K562 (cell line): ENCODE measurements around the gene OPN1LW. TPM values are rescaled to one million over a fixed set of nuclear protein-coding genes. Genes with fewer than 3 reads are reported as not detected.
A peak's percentile ranks its signal among the peaks of the same experiment; 100 is the strongest.

ENCODE experiments used
- ATAC-seq: fragments of 200-7000 bp; cut with Tn5 transposase; 3 replicates; pipeline ENCODE4 v1.9.1; 2020; ENCODE audit warnings: moderate library complexity
- BruUV-seq: library from RNA; stranded (reverse); fragments of 400-500 nt; replicated peaks from 2 replicates; lab custom pipeline; 2021; lab: Mats Ljungman, UMichigan
- CTCF ChIA-PET: fragments of 300-600 bp; formaldehyde crosslinking; extraction: SDS; loops from one replicate; lab custom pipeline; 2021; ENCODE audit warnings: low intra/inter-chr PET ratio; lab: Yijun Ruan, JAX
- POLR2A ChIA-PET: fragments of 300-600, 350-650 bp; sonication (Branson Sonifier 250); formaldehyde crosslinking; extraction: SDS; loops from one replicate; lab custom pipeline; 2021; ENCODE audit warnings: antibody characterized with exemption, inconsistent platforms; lab: Yijun Ruan, JAX
- DNase-seq, 4 experiments: peaks; one replicate each; pipeline versions ENCODE4 v3.0.0 to v3.0.0-alpha.2; 2011 to 2018; ENCODE audit warnings: low spot score in 3 of 4, mixed read lengths in 3 of 4; ENCODE audit errors: extremely low read depth in 1 of 4
- FAIRE-seq: peaks from 2 replicates; lab custom pipeline; 2011; peaks lifted over from hg19 to GRCh38; lab: Jason Lieb, UNC
- H2AFZ ChIP-seq: 2 replicates; pipeline ENCODE4 v1.6.0; 2011; ENCODE audit warnings: low read depth, low read length, control low read depth, inconsistent platforms
- H3K27ac ChIP-seq: fragments of 200-600 bp; 3 replicates; pipeline ENCODE4 v1.8.0; 2011; ENCODE audit warnings: low read depth, mild to moderate bottlenecking, control low read depth, inconsistent platforms, low read length, moderate library complexity, mixed read lengths; ENCODE audit errors: extremely low read depth
- H3K27me3 ChIP-seq, 2 experiments: fragments of 300-600 bp in 1 of 2; 2 replicates in 1 of 2; 3 replicates in 1 of 2; pipeline versions ENCODE4 v1.6.0 to v1.8.0; 2011; ENCODE audit warnings: inconsistent platforms in 2 of 2, low read length in 2 of 2, mild to moderate bottlenecking in 1 of 2, mixed read lengths in 1 of 2, moderate library complexity in 1 of 2; ENCODE audit not compliant: control insufficient read depth in 2 of 2, insufficient read depth in 2 of 2
- H3K36me3 ChIP-seq: fragments of 300-600 bp; 3 replicates; pipeline ENCODE4 v1.8.0; 2011; ENCODE audit warnings: mild to moderate bottlenecking, low read length, inconsistent platforms; ENCODE audit not compliant: control insufficient read depth, insufficient read depth
- H3K4me1 ChIP-seq, 2 experiments: fragments of 200-600 bp in 1 of 2; replicated peaks in 1 of 2; 2 replicates in 1 of 2; 3 replicates in 1 of 2; pipeline versions ENCODE4 v1.5.1 to v1.8.0; 2011; ENCODE audit warnings: inconsistent platforms in 2 of 2, low read length in 2 of 2, mild to moderate bottlenecking in 1 of 2, mixed read lengths in 1 of 2, moderate library complexity in 1 of 2; ENCODE audit not compliant: control insufficient read depth in 2 of 2, insufficient read depth in 2 of 2
- H3K4me2 ChIP-seq: 2 replicates; pipeline ENCODE4 v1.6.1; 2011; ENCODE audit warnings: low read length, control low read depth, inconsistent platforms, mixed read lengths; ENCODE audit not compliant: insufficient read depth
- H3K4me3 ChIP-seq: fragments of 200-600 bp; sonication (generic), shearing (Covaris generic); 2 replicates; pipeline ENCODE4 v1.5.1; 2016; ENCODE audit warnings: control low read depth, inconsistent platforms
- H3K79me2 ChIP-seq: fragments of 200-600 bp; 3 replicates; pipeline ENCODE4 v1.8.0; 2011; ENCODE audit warnings: low read length, inconsistent platforms; ENCODE audit not compliant: control insufficient read depth, insufficient read depth
- H3K9ac ChIP-seq, 2 experiments: 2 replicates each; pipeline versions ENCODE4 v1.6.0 to v1.6.1; 2011; ENCODE audit warnings: low read depth in 2 of 2, low read length in 2 of 2, control low read depth in 1 of 2, inconsistent platforms in 1 of 2, mild to moderate bottlenecking in 1 of 2, mixed read lengths in 1 of 2; ENCODE audit not compliant: insufficient read depth in 1 of 2
- H3K9me1 ChIP-seq: one replicate; pipeline ENCODE4 v1.6.0; 2011; ENCODE audit warnings: inconsistent platforms, mild to moderate bottlenecking, low read length, moderate library complexity; ENCODE audit not compliant: control insufficient read depth, insufficient read depth
- H3K9me3 ChIP-seq: replicated peaks from 2 replicates; pipeline ENCODE4 v1.5.1; 2011; ENCODE audit warnings: low read depth, low read length, inconsistent platforms; ENCODE audit not compliant: control insufficient read depth, insufficient read depth
- H4K20me1 ChIP-seq: replicated peaks from 2 replicates; pipeline ENCODE4 v1.6.1; 2011; ENCODE audit warnings: low read length, inconsistent platforms, mixed read lengths; ENCODE audit not compliant: control insufficient read depth, insufficient read depth
- CBX1 ChIP-seq: sonication (generic); IDR thresholded peaks from 2 replicates; pipeline ENCODE4 v1.6.1; 2016; ENCODE audit warnings: antibody characterized with exemption, low read depth, mild to moderate bottlenecking
- CHD4 ChIP-seq: fragments of 200-600 bp; sonication (generic); IDR thresholded peaks from 3 replicates; pipeline ENCODE4 v1.6.1; 2012; ENCODE audit warnings: low read depth, mild to moderate bottlenecking, mixed read lengths, low read length, inconsistent platforms; ENCODE audit not compliant: insufficient read depth, insufficient replicate concordance, poor library complexity, severe bottlenecking
- POLR2A ChIP-seq: fragments of 450-650 bp; conservative IDR thresholded peaks from 2 replicates; pipeline ENCODE4 v1.6.1; 2016
- ZNF217 ChIP-seq: sonication (generic); formaldehyde crosslinking; IDR thresholded peaks from 2 replicates; pipeline ENCODE4 v1.8.0; 2022; ENCODE audit warnings: mild to moderate bottlenecking, missing genetic modification reagents
- ZNF740 ChIP-seq, 3 experiments: fragments of 200-800 bp in 1 of 3; sonication (Bioruptor generic) in 1 of 3; sonication (generic) in 1 of 3; formaldehyde crosslinking in 1 of 3; IDR thresholded peaks; 2 replicates each; pipeline versions ENCODE4 v1.6.1 to v1.8.0; 2016 to 2022; ENCODE audit warnings: mild to moderate bottlenecking in 2 of 3, missing compliant biosample characterization in 2 of 3, missing genetic modification characterization in 2 of 3, missing genetic modification reagents in 1 of 3
- WGBS: fragments of 100-300 bp; shearing (Covaris generic); methylation state at CpG from one replicate; pipeline ENCODE4 v1.1.6; 2016; ENCODE audit warnings: low coverage, mixed read lengths; ENCODE audit not compliant: insufficient coverage; ENCODE audit errors: missing lambda C conversion rate; 5-methylcytosine and 5-hydroxymethylcytosine counted together
- in situ Hi-C: fragments of 300-500 bp; cut with MboI; formaldehyde crosslinking; loops from 4 replicates; pipeline ENCODE4 v1.15.0; 2018; ENCODE audit warnings: inconsistent platforms, mixed read lengths
- intact Hi-C: fragments of 100-400 bp; cut with micrococcal nuclease; formaldehyde crosslinking; loops from 2 replicates; pipeline ENCODE4 v1.14.2; 2022
- polyA plus RNA-seq, 8 experiments: library from polyadenylated mRNA; depleted of rRNA in 4 of 8; stranded (reverse) in 5 of 8; unstranded in 3 of 8; fragments of >200 nt; fragmentation: Nextera tagmentation in 2 of 8; fragmentation: Illumina TruSeq in 1 of 8; extraction: Ambion mirVana in 2 of 8; extraction: Trizol in 1 of 8; gene quantifications; 2 replicates each; pipeline versions ENCODE4 v1.2.1 to v1.2.3, GENCODE V29; 2011 to 2014; ENCODE audit warnings: inconsistent platforms in 1 of 8, missing spikeins in 1 of 8
- total RNA-seq, 7 experiments: library from RNA; depleted of rRNA in 6 of 7; stranded (reverse); fragments of >200 nt in 6 of 7; fragmentation: Illumina TruSeq in 2 of 7; extraction: Trizol in 2 of 7; gene quantifications; 2 replicates each; pipeline versions ENCODE4 v1.2.1 to v1.2.3, GENCODE V29; 2011 to 2021; ENCODE audit warnings: low replicate concordance in 1 of 7

Gene OPN1LW
- total and polyA plus RNA-seq, 9 of the 15 experiments (the other 6 are each of a cell fraction or from before 2014, with no cell fraction given) = 0.04 TPM; not detected in 8

GRCh38 chrX:154140742-154141141 lies 3.3 kb upstream of the OPN1LW start:
- WGBS = 48% methylated on average over 10 of the region's 10 CpGs
- intact Hi-C loops = no loop called here
- ATAC-seq = no peak
- H4K20me1 ChIP-seq = no peaks in the 10 kb centered on the region
- CTCF ChIA-PET = no interaction called here
- no peak overlapping the region for H3K4me2 ChIP-seq
- no peaks in the 10 kb centered on the region for H3K36me3 ChIP-seq
- TF ChIP-seq POLR2A (no peak), ZNF217 (no peak), ZNF740 (CRISPR knock-in tag; IDR thresholded peaks at IDR 0.05) (no peak), ZNF740 (tag; IDR thresholded peaks at IDR 0.05) (no peak), CBX1 (no peak), CHD4 (no peak)
- TF ChIP-seq, all 486 proteins: peak for 0
- Histone ChIP-seq H2AFZ (no peak overlapping the region), H3K4me3 (no peak overlapping the region), H3K9me1 (no peaks in the 10 kb centered on the region), H3K79me2 (no peaks in the 10 kb centered on the region), H3K27ac (no peak overlapping the region), H3K9ac (peak overlapping the region in 1 of 2 experiments; percentile 9; a peak in 1 of 4 replicates), H3K27me3 (no peaks in the 10 kb centered on the region), H3K9me3 (no peaks in the 10 kb centered on the region), H3K4me1 (peaks cover 0 to 12% of the 10 kb centered on the region in 2 experiments; a peak in 3 of 5 replicates)
- POLR2A ChIA-PET = no interaction called here
- BruUV-seq = no TSS peak
- DNase-seq (no peak), FAIRE-seq (no peak)
- in situ Hi-C loops = loop anchor here (10.0 kb wide), 1 partner anchor 84 kb away; no protein-coding TSS in a partner anchor
